ENCODE results near the gene FBXL7.

FBXL7 gene

DNA sequence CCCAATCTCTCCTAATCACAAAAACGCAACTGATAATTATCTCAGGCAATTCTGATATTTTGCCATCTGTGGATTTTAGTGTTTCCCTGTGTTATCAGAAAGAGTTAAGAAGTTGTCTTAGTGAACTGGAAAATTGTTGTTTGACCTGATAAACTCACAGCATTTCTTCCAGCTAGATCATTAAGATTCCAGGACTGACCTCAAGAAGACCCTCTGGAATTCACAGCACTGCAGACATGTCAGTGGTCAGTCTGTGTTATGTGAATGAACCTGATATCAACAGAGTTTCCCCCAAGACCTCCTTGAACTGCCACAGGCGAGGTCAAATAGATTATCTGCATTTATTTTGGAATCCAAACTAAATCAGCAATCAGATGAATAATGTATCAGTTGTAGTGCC, 174.7 kb downstream of the FBXL7 start:
- DNase-seq (ENCODE audit: low spot score), result no peak

DNA sequence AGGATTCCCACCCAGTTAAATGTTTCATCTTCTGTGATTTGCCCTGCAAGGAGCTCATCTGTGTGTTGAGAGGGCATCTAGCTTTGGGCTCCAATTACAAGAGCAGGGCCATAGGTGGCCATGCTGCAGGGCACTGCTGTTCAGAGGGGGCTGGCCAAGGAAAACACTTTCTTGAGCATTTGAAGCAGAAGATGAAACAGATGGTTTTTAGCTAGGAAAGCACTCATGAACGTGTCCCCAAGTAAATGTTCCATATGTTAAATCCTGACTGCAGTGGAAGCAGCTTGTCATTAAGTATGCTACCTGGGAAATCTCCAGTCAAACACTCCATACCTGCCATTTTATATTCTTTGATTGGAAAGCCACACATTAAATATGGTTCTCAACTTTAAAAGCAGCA, 176.6 kb downstream of the FBXL7 start:
- no peak for DNase-seq (ENCODE audit: low spot score)

DNA sequence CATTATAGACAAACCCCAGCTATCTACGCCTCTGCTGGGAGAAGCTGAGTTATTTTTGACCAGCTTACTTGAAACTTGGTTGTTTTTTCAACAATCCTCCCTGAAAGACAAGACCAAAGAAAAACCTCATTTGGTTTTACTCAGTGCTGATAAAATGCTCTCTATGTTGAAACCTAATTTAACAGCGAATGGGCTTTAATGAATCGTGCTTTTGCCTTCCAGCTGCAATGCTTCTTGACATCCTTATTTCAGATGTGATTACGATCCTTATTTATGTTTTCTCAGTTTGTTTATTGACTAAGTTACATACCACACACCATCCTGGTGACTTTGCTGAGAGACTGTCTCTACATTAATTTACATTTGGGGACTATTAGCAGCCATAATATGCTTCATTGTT, 179.2 kb downstream of the FBXL7 start:
- DNase-seq (ENCODE audit: low spot score), result no peak

DNA sequence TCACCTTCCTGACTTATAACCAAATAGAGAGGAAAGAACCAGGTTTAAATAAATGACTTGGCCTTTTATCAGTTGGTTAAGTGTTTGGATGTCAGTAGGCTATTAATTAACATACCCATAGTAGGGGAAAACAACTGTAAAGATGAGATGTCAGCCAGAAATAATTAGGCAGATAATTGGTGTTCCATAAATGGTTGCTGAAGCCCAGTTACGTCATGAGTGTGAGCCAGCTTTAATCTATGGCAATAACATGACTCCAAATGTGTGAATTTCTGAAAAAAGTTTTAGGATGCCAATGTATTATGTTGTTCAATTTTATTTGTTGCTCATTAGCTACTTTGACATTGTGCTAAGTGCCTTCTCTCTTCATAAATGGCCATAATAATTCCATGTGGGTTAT, 180.5 kb downstream of the FBXL7 start:
- no peak for DNase-seq (ENCODE audit: low spot score)

DNA sequence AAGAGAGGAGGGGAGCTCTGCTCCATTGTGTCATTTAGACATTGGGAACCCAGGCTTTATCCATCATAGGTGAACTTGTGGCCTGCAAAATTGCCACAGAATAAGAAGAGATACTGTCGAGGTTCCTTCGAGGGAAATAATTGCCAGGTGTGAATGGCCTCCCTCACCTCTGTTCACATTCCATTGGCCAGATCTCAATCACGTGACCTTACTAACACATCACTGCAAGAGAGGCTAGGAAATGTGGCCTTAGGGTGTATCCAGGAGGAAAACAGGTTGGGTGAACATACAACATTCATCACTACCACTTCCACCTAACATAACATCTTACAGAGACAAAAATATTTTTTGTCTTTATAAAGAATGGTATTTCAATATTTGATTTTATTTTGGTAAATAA, 182.1 kb downstream of the FBXL7 start:
- DNase-seq (ENCODE audit: low spot score), result no peak

DNA sequence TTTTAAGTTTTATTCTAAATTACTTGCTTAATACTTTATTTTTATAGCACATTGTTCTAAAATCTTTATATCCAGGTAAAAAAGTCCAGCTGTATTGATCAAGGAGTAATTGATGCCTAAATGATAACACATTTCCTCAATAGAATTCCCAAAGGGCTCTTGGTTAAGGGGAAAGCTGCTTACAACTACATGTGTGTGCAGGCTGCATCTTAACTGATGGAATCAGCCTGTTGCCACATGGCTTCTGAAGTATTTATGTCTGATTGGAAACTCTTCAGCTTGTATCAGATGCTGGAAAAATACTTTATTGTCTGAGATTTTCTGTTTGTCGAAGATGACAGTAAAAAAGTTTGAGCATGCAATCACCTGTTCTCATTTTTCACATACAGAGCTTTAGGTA, 182.6 kb downstream of the FBXL7 start:
- no peak for DNase-seq (ENCODE audit: low spot score)

DNA sequence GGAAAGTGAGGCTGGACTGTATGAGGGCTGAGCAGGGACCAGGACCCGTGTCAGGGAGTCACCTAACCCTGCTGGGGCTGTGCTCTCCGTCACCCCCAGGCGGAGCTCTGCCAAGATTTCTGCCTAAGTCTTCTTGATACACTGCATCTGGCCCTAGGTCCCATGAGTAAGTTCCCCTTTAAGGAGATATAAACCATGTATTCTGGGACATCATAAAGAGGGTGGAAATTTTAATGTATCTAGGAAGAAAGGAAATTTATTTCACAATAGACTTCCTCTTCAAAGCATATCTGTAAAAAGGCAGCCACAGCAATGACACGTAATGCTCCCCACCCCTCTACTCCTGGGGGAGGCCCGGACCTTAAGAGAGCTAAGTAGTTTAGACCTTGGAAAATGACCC, 183.4 kb downstream of the FBXL7 start:
- no peak for DNase-seq (ENCODE audit: low spot score)

DNA sequence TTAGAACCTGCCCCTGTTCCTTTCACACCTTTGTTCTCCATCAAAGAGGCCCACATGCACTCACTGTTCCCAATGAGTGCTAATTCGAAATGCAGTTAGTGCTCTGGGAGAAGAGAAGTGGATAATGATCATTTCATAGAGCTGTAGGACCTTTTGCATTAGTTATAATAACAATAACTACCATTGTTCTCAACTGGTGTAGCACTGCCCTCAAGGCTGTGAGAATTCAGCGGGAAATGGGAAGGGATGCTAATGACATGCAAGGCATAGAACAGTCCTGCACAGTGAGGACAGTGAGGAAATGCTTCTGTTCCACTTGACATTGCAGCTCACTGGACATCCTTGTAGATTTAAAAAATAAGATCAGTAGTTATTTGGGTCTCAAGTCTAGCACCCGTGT, 187.4 kb downstream of the FBXL7 start:
- DNase-seq (ENCODE audit: low spot score), result no peak

DNA sequence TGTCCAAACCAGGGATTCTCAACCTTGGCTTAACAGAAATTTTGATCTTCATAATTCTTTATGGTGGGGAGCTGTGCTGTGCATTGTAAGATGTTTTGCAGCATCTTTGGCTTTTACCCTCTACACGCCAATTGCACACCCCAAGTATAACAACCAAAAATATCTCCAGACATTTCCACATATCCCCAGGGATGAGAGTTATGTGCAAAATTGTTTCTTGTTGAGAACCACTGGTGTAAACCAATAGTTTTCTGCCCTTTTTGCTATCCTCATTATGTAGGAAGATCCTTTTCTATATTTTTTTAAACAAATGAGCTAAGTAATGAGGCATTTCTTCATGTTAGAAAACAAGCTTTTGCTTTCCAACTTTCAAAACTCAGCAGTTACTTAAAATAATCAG, 189.9 kb downstream of the FBXL7 start:
- no peak for DNase-seq (ENCODE audit: low spot score)

DNA sequence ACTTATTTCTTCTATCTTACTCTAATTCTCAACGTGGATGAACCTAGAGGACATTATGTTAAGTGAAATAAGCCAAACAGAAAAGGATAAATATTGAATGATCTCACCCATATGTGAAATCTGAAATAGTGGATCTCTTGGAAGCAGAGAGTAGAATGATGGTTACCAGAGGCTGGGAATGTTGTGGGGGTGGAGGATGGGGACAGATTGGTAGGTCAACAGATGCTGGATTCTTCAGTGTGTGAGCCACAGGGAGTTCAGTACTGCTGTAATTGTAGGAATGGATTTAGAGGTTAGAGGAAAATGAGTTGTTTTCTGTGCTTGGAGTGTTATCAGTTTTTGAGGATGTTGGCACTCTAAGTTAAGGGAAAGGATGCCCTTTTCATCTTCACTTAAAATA, 190.6 kb downstream of the FBXL7 start:
- DNase-seq (ENCODE audit: low spot score), result no peak

DNA sequence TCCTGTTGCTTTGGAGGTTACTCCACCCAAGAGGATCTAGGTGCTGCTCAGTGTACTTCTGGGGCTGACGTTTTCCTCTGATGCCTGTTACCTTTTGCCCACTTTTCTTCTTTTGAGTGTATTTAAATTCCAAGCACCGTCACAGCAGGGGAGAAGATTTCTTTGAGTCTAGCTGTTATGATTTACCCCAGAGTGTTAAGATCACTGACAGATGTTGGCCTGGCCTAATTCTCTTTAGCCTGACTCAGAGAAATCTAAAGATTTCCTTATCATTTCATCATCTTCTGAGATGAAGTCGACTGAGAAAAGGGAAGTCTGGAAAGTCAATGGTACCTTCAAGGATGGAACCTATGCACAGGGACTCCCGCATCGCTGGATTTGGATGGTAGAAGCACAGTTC, 191.5 kb downstream of the FBXL7 start:
- DNase-seq (ENCODE audit: low spot score), result no peak

DNA sequence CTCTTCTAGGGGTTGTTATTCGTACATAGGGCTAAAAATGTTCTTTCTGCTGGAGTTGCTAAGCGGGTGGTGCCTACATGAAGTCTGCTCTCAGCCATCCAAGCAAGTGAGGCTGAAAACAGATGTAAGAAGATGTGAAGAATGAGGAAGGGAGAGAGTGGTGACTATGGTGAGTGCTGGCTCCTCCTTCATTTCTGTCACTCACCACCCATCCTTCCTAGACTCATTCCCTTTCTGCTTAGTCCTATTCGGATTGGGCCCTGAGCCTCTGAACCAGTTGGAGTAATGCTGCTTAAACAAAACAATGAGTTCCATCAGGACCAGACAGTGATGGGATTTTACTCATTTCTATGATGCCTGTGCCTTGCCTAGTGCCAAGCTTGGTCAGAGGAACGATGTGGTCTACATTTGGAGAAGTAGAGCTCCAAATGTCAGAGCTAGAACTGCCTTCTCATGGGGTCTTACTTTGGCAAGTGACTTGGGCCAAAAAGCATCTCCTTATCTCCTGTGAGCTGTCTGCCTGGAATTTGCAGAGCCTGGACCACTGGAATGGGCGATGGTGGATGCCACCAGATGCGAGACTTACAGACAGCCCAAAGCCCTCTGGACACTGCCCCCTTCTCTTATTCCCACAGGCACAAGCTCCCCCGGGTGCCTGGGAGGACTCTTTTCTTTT, 192.9 kb downstream of the FBXL7 start:
- no peak for DNase-seq (ENCODE audit: low spot score)

DNA sequence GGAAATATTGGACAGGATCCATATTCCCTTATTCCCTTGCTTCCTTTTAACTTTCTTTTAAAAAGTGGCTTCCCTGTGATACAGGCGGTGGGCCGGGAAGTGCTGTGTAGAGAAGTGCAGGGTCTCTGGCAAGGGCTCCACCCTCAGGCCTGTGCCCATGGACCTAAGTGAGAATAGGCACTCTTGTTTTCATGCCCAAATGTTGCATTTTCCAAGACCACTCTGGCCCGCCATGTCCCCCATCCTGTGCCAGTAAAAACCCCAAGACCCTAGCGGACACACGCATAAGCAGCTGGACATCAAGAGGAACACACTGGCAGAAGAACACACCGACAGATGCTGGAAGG, 193.4 kb downstream of the FBXL7 start:
- DNase-seq (ENCODE audit: low spot score), result no peak

DNA sequence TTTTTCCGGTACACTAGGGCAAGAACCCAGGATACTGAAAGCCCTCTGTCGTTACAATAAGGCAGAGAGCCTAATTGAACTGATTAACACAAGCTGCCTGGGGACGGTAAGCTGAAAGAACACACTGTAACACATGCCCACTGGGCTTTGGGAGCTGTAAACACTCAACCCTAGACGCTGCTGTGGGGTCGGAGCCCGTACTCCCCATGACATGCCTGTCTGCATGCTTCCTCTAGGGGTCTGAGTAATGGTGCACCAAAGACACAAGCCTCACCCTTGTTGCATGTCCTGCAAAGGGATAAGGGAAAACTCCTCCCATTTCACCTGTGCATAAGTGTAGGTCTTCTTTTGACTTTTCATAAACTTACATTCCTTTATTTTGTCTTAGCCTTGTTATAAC, 194.0 kb downstream of the FBXL7 start:
- DNase-seq (ENCODE audit: low spot score), result no peak

DNA sequence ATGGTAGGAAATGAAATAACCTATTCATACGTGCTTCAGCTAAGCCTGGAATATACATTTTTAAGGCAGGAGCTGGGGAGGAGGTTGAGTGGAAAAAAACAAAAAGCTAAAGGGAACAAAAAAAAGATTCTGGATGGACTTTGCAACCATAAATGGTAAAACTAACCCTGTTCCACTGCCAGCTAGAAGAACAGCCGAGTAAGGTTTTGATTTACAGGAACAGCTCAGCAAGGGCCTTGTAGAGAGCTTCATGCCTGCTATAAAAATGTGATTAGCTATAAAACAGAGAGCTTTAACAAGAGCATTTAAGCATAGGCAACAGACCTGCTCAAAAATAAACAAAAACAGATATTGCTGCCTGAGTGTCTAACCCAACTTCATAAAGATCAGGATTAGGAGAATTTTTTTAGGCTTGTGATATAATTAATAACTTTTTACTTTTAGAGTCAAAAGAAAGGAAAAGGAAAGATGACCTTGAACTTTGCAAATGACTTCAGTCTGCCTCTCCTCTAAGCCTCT, 194.8 kb downstream of the FBXL7 start:
- DNase-seq (ENCODE audit: low spot score), result no peak

DNA sequence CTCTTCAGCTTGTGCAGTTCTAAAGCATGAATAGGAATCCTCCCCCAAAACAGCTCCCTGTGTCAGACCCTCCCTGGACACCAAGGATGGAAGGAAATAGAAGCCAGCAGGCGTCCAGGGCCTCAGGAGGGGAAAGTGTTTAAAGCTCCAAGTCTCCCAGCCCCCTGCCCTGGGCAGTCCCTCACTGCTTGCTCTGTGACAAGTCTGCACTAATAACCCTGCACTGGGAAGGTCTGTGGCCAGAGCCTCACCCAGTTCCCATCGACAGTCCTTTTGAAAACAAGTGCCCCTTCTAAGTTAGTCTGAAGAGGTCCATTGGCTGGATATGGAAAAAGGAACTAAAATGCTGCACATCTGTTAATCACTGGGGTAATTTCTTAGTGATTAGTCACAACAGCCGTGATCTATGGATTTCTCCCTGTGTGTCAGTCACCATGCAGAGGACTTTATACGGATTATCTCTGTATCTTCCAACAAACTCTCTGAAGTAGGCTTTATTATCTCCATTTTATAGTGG, 195.3 kb downstream of the FBXL7 start:
- DNase-seq (ENCODE audit: low spot score), result peak; percentile 21

DNA sequence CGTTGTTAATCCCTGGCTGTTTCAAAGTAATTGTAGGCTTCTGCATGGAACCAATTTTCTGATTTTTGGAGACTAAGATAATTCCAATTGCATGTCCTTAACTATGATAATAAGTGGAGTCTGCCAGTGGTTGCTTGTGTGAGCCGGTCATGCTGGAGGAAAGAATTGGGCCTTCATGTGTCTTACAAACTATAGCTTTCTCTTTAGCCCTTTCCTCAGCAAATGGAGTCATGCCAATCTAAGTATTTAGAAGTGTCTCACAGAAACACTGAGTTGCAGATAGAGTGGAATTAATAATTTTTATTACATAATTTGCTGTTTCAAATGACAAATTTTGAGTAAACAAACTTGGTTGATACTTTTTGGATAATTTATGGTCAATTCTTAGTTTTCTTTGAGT, 200.4 kb downstream of the FBXL7 start:
- no peak for DNase-seq (ENCODE audit: low spot score)

DNA sequence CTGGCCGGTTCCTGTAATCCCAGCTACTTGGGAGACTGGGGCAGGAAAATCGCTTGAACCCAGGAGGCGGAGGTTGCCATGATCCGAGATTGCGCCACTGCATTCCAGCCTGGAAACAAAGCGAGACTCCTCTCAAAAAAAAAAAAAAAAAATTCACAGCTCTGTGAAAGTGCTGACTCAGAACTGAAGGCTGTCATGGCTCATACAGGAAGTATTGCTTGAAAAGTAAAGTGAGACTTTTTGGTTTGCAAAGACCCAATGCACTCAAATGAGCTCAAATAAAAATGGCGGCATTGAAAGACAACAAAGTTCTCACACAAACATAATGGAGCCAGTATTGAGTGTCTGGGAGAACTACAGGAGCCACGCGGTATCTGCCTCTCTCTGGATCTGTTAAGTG, 202.1 kb downstream of the FBXL7 start:
- no peak for DNase-seq (ENCODE audit: low spot score)

DNA sequence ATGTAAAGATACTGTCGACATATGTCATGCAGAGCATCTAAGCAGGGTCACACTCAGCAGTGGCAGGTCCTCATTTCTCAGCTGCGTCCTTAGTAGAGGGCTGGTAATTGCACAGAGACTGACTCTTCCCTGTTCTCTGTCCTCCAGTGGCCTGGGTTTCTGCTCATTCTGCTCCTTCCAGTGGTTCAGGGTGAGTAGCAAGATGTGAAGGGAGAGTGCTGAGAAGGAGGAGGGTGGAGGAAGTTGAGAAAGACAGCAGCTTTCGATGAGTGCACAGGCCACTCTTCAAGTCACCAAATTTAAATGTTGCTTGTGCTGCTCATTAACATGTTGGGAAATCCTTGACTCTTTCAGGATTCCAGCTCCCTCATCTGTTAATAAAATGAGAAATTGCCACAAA, 203.9 kb downstream of the FBXL7 start:
- no peak for DNase-seq (ENCODE audit: low spot score)

DNA sequence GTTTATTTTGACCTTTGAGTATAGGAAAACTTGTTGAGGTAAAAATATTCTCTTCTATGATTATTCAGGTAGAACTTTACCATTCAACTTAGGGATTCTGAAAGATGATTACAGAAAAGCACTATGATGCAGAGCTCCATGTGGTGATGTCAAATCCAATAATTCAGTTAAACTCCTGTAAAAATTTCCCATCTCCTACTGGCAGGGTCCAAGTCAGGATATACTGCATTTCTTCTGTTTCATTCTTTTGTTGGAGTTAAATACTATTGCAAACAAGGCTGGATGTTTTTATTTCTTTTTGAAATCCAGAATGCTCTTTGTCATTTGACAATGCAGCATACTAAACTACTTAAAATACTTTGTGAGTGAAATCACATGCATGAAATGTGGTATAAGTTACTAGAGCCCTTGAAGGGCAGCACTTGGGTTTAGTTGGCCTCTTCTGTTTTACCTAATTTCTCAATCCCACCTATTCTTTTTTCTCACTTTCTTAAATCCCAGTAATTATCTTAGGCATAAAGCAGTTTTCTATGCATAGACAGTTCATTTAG, 204.5 kb downstream of the FBXL7 start:
- no peak for DNase-seq (ENCODE audit: low spot score)

DNA sequence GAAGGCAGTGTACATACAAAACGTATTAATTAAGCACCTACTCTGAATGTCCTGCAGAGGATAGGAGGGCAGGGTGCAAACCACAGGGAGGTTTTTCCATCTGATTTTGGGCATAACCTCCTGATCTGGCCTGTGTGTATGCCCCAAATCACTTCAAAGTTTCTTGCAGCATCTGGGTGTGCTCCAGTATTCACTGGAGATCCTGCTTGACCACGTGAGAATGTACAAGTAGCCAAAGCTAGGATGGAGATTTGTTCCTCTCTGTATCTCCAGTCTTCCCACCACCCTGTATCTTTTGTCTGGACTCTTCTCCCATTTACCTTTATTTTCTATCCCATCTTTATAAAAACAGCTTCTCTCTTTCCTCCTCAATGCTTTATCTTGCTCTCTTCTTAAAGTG, 207.7 kb downstream of the FBXL7 start:
- DNase-seq (ENCODE audit: low spot score), result no peak

DNA sequence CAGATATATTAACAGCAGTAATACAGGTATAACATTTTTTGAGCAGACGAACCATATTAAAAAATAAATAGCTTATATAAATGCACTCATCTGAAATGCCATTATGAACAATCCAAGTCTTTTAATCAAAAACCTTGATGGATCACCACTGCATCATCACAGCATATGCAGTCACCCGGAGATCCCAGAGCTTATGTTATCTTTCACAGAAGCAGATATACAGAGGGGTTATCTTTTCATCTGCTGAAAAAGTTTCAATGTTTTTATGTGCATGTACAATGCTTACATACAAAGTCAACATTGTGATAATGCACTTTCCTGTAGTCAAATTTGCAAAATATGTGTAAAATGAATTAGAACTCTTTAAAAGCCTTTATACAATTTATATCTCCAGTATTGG, 211.9 kb downstream of the FBXL7 start:
- DNase-seq (ENCODE audit: low spot score), result no peak

DNA sequence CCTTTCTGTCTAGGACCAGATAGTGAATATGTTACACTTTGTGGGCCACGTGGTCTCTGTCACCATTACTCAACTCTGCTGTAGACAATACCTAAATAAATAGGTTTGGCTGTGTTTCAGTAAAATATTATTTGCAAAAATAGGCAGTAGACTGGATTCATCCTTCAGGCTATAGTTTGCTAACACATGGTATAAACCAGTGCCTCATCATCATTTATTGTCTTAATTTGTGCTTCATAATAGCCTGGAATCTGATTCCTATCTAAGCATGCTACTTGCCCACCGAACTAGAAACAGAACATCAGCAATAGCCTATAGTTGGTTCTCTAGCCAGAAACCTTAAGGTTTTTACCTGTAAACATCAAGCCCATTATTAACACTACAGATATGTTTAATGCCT, 215.6 kb downstream of the FBXL7 start:
- DNase-seq (ENCODE audit: low spot score), result no peak

DNA sequence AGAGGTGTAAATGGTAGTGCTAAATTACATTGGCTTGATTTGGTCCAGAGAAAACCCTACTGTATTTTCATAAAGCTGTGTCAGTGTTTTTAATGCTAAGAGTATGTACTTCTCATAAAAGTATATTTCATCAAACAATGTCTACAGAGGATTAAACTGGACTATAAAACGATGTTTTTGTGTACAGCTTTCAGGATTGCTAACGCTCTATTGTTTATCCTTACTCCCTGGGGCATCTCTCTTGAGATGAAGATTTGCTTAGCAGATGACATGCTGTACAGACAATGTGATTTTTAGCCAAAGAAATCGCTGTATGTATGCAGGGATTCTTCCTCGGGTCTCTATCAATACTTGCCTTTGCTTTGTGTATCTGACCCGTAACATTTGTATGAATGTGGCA, 216.0 kb downstream of the FBXL7 start:
- DNase-seq (ENCODE audit: low spot score), result no peak
